ENCODE data around the gene PRR13. TPM values are rescaled to one million over a fixed set of nuclear protein-coding genes. Genes with fewer than 3 reads are reported as not detected.
"Not testable (repeated sequence)": the region's sequence is repeated elsewhere in the genome, so short reads cannot be mapped to it uniquely, and the experiment has no call there.

The PRR13 gene
- total RNA-seq, 4 donors from 2014 or later, result 40.3 to 90.4 (median 74.2) TPM

- no peak for ATAC-seq
- Histone ChIP-seq H3K36me3 (peaks cover 0 to 57% of the 10 kb centered on the region in 2 donors), H3K9me3 (no peaks in the 10 kb centered on the region), H3K4me3 (no peak overlapping the region), H3K27me3 (no peaks in the 10 kb centered on the region), H3K4me1 (no peaks in the 10 kb centered on the region), H3K27ac (no peak overlapping the region)
- no peak for DNase-seq
- intact Hi-C loops (cut with DNase I; ENCODE audit: low total_unique reads), result no loop called here
- TF ChIP-seq POLR2A (IDR thresholded peaks at IDR 0.05) (no peak), CTCF (IDR thresholded peaks at IDR 0.05 in 4 of 5, conservative IDR thresholded peaks at IDR 0.05 in 1 of 5) (no peak)
- in situ Hi-C loops (cut with MboI; ENCODE audit: low sequenced_read_pairs in 4 of 4), result no loop called here
Observed at GRCh38 chr12:53413485-53414204, 27.9 kb upstream of the PRR13 start.

- Histone ChIP-seq H3K4me1 (no peaks in the 10 kb centered on the region), H3K9me3 (no peaks in the 10 kb centered on the region), H3K36me3 (peaks cover 0 to 45% of the 10 kb centered on the region in 2 donors), H3K27me3 (no peaks in the 10 kb centered on the region), H3K4me3 (no peak overlapping the region), H3K27ac (no peak overlapping the region)
- TF ChIP-seq POLR2A (IDR thresholded peaks at IDR 0.05), result no peak
- in situ Hi-C loops (cut with MboI; ENCODE audit: low sequenced_read_pairs in 4 of 4) (no loop called here), intact Hi-C loops (cut with DNase I; ENCODE audit: low total_unique reads) (no loop called here)
- ATAC-seq (no peak), DNase-seq (no peak)
Observed at GRCh38 chr12:53414756-53415417, 26.6 kb upstream of the PRR13 start.

- DNase-seq; H3K9me3 ChIP-seq; ATAC-seq; H3K27me3 ChIP-seq; H3K4me3 ChIP-seq; in situ Hi-C loops (cut with MboI; ENCODE audit: low sequenced_read_pairs in 4 of 4); intact Hi-C loops (cut with DNase I; ENCODE audit: low total_unique reads); H3K27ac ChIP-seq; H3K4me1 ChIP-seq: not testable (repeated sequence)
- peaks cover 0 to 35% of the 10 kb centered on the region in 2 donors for H3K36me3 ChIP-seq
Observed at GRCh38 chr12:53415752-53416389, 25.7 kb upstream of the PRR13 start.

- H3K36me3 ChIP-seq, result peaks cover 0 to 20% of the 10 kb centered on the region in 2 donors
- H3K27me3 ChIP-seq; H3K9me3 ChIP-seq; ATAC-seq; intact Hi-C loops (cut with DNase I; ENCODE audit: low total_unique reads); H3K4me1 ChIP-seq; H3K27ac ChIP-seq; DNase-seq; H3K4me3 ChIP-seq; in situ Hi-C loops (cut with MboI; ENCODE audit: low sequenced_read_pairs in 4 of 4): not testable (repeated sequence)
Observed at GRCh38 chr12:53417291-53417816, 24.2 kb upstream of the PRR13 start.

- intact Hi-C loops (cut with DNase I; ENCODE audit: low total_unique reads), result no loop called here
- Histone ChIP-seq H3K4me1 (peaks cover 0 to 3% of the 10 kb centered on the region in 2 donors), H3K27ac (no peak overlapping the region), H3K36me3 (peaks cover 0 to 14% of the 10 kb centered on the region in 2 donors), H3K27me3 (no peaks in the 10 kb centered on the region), H3K4me3 (no peak overlapping the region), H3K9me3 (no peaks in the 10 kb centered on the region)
- TF ChIP-seq CTCF (IDR thresholded peaks at IDR 0.05 in 4 of 5, conservative IDR thresholded peaks at IDR 0.05 in 1 of 5), result no peak
- TF ChIP-seq POLR2A (IDR thresholded peaks at IDR 0.05), result no peak
- DNase-seq (no peak), ATAC-seq (no peak)
- in situ Hi-C loops (cut with MboI; ENCODE audit: low sequenced_read_pairs in 4 of 4), result no loop called here
Observed at GRCh38 chr12:53418221-53418620, 23.3 kb upstream of the PRR13 start.

GRCh38 chr12:53419756-53420155 lies 21.8 kb upstream of the PRR13 start:
- TF ChIP-seq CTCF (IDR thresholded peaks at IDR 0.05 in 4 of 5, conservative IDR thresholded peaks at IDR 0.05 in 1 of 5) (no peak), POLR2A (IDR thresholded peaks at IDR 0.05) (no peak)
- DNase-seq, result no peak
- no peaks in the 10 kb centered on the region for H3K27me3 ChIP-seq
- H3K4me3 ChIP-seq, result no peak overlapping the region
- no peaks in the 10 kb centered on the region for H3K9me3 ChIP-seq
- peaks cover 0 to 3% of the 10 kb centered on the region in 2 donors for H3K4me1 ChIP-seq
- no peak overlapping the region for H3K27ac ChIP-seq
- intact Hi-C loops (cut with DNase I; ENCODE audit: low total_unique reads), result loop anchor here (2.0 kb wide), 1 partner anchor 89 kb away; no protein-coding TSS in a partner anchor
- ATAC-seq, result no peak
- no peaks in the 10 kb centered on the region for H3K36me3 ChIP-seq
- in situ Hi-C loops (cut with MboI; ENCODE audit: low sequenced_read_pairs in 4 of 4), result loop anchor here (5.0 kb wide), 2 partner anchors 62 to 67 kb away; no protein-coding TSS in a partner anchor

- intact Hi-C loops (cut with DNase I; ENCODE audit: low total_unique reads); H3K27me3 ChIP-seq; H3K27ac ChIP-seq; H3K36me3 ChIP-seq; ATAC-seq; H3K9me3 ChIP-seq; H3K4me1 ChIP-seq; H3K4me3 ChIP-seq; DNase-seq: not testable (repeated sequence)
- in situ Hi-C loops (cut with MboI; ENCODE audit: low sequenced_read_pairs in 4 of 4), result loop anchor here (5.0 kb wide), 2 partner anchors 65 to 70 kb away; no protein-coding TSS in a partner anchor
Observed at GRCh38 chr12:53422247-53422646, 19.3 kb upstream of the PRR13 start.
